Measurements from ENCODE around the gene LZTFL1.

DNA sequence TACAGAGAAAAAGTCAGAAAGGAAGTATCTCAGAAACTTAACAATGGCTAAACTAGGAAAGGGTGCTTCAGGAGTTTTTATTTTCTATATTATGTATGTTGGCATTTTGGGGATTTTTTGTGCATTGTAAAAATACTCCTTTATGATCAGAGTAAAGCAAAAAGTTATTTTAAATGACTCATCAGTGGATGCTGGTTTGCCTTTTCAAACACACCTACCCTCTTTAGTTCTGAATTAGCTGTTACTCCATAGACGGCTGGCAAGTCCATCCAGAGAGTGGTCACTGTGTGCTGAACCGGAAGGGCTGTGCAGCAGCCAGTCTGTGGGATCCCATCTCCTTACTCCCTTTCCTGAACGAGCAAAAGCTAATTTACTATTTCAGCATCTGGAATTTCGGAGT is 45.4 kb upstream of the LZTFL1 start:
- TF ChIP-seq EZH2 (IDR thresholded peaks at IDR 0.05; ENCODE audit: borderline replicate concordance, low read depth, low read length, poor library complexity, severe bottlenecking), result no peak
- TF ChIP-seq, protein P1, sequence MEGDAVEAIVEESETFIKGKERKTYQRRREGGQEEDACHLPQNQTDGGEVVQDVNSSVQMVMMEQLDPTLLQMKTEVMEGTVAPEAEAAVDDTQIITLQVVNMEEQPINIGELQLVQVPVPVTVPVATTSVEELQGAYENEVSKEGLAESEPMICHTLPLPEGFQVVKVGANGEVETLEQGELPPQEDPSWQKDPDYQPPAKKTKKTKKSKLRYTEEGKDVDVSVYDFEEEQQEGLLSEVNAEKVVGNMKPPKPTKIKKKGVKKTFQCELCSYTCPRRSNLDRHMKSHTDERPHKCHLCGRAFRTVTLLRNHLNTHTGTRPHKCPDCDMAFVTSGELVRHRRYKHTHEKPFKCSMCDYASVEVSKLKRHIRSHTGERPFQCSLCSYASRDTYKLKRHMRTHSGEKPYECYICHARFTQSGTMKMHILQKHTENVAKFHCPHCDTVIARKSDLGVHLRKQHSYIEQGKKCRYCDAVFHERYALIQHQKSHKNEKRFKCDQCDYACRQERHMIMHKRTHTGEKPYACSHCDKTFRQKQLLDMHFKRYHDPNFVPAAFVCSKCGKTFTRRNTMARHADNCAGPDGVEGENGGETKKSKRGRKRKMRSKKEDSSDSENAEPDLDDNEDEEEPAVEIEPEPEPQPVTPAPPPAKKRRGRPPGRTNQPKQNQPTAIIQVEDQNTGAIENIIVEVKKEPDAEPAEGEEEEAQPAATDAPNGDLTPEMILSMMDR (conservative IDR thresholded peaks at IDR 0.05; ENCODE audit: low read depth, low read length), result no peak
